Right lobe of liver (tissue), 4 donors: Measurements from ENCODE around the gene NAALADL2.

Source experiments
- CTCF ChIP-seq, 4 donors: fragments of 200-600 bp in 3 of 4; fragments of 450-650 bp in 1 of 4; IDR thresholded peaks; one replicate each; pipeline versions ENCODE4 v1.5.1 to v1.8.0; 2016 to 2022; ENCODE audit warnings: antibody characterized with exemption in 4 of 4, mild to moderate bottlenecking in 2 of 4
- POLR2A ChIP-seq: fragments of 450-650 bp; IDR thresholded peaks from one replicate; pipeline ENCODE4 v1.6.1; 2017; ENCODE audit warnings: antibody characterized with exemption, mild to moderate bottlenecking
- donor health status: DM: no; HTN: no; CAD: no.
- donor health status: DM: no; HTN: no; CAD: no.
- donor health status: DM: no; HTN: yes; CAD: no.

DNA sequence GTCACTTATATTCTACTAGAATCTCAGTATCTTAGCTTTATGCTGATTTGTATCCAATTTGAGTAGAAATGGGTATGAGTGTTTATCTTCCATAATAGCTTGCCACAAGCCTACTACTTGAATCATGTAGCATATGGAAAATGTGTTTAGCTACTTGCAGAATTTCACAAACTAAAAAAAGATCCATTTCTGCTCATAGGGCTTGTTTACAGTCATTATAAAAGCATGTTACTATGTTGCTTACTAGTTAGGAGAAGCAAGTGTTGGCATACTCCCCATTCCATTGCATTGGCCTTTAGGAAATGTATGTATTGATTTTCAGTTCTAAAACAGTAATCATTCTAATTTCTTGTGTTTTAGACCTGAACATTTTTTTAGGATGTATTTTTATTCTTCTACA, 939.2 kb downstream of the NAALADL2 start:
- TF ChIP-seq POLR2A (no peak), CTCF (IDR thresholded peaks at IDR 0.05) (no peak)
